ENCODE data around the gene ATP6V1B1. TPM values are rescaled to one million over a fixed set of nuclear protein-coding genes. Genes with fewer than 3 reads are reported as not detected.

The ATP6V1B1 gene
- total RNA-seq, 4 donors from 2014 or later = 7.3 to 110 (median 55.0) TPM

DNA sequence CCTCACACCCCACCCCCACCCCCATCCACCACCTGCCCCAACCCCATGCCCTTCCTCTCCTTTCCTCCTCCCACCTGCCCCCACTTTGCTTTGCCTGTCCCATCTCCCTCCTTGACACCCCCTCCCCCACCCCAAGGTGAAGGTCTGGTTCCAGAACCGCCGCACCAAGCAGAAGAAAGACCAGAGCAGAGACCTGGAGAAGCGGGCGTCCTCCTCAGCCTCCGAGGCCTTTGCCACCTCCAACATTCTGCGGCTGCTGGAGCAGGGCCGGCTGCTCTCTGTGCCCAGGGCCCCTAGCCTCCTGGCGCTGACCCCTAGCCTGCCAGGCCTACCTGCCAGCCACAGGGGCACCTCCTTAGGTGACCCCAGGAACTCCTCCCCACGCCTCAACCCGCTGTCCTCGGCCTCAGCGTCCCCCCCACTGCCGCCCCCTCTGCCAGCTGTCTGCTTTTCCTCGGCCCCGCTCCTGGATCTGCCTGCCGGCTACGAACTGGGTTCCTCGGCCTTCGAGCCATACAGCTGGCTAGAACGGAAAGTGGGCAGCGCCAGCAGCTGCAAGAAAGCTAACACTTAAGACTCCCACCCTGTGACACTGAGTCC, 3.0 kb upstream of the ATP6V1B1 start:
- intact Hi-C loops (cut with DNase I; ENCODE audit: low total_unique reads) = no loop called here
- TF ChIP-seq POLR2A (IDR thresholded peaks at IDR 0.05) = no peak
- TF ChIP-seq, protein P1, sequence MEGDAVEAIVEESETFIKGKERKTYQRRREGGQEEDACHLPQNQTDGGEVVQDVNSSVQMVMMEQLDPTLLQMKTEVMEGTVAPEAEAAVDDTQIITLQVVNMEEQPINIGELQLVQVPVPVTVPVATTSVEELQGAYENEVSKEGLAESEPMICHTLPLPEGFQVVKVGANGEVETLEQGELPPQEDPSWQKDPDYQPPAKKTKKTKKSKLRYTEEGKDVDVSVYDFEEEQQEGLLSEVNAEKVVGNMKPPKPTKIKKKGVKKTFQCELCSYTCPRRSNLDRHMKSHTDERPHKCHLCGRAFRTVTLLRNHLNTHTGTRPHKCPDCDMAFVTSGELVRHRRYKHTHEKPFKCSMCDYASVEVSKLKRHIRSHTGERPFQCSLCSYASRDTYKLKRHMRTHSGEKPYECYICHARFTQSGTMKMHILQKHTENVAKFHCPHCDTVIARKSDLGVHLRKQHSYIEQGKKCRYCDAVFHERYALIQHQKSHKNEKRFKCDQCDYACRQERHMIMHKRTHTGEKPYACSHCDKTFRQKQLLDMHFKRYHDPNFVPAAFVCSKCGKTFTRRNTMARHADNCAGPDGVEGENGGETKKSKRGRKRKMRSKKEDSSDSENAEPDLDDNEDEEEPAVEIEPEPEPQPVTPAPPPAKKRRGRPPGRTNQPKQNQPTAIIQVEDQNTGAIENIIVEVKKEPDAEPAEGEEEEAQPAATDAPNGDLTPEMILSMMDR (IDR thresholded peaks at IDR 0.05) = no peak
- DNase-seq (ENCODE audit: low spot score in 2 of 2) = peak in 1 of 2 donors; percentile 72
- WGBS, 2 donors = 95 to 96% methylated on average over 21 of the region's 21 CpGs
- H3K4me3 ChIP-seq (ENCODE audit: low read depth, poor library complexity, severe bottlenecking) = no peak overlapping the region

DNA sequence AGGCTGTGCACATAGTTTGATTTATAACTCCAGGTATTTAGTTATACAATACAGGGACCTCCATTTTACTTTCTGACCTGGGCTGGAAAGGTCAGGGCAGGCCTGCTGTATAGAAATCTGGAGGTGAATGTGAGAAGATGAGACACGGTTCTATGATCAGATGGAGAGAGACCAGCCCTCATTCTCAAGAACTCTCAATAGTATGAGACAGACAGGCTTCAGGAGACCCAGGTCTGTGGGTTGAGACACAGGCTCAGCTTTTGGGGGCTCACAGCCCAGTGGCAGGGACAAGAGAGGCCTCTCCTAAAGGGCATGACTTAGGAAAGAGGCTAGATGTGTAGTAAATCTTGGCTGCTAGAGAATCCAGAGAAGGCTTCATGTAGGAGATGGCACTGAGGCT, 719 bp upstream of the ATP6V1B1 start:
- no peak overlapping the region for H3K4me3 ChIP-seq (ENCODE audit: low read depth, poor library complexity, severe bottlenecking)
- intact Hi-C loops (cut with DNase I; ENCODE audit: low total_unique reads) = no loop called here
- peak in 1 of 2 donors; percentile 32 for DNase-seq (ENCODE audit: low spot score in 2 of 2)
- TF ChIP-seq, protein P1 (IDR thresholded peaks at IDR 0.05) = no peak
- no peak for TF ChIP-seq POLR2A (IDR thresholded peaks at IDR 0.05)
- 72 to 80% methylated on average over 1 of the region's 1 CpG for WGBS, 2 donors

DNA sequence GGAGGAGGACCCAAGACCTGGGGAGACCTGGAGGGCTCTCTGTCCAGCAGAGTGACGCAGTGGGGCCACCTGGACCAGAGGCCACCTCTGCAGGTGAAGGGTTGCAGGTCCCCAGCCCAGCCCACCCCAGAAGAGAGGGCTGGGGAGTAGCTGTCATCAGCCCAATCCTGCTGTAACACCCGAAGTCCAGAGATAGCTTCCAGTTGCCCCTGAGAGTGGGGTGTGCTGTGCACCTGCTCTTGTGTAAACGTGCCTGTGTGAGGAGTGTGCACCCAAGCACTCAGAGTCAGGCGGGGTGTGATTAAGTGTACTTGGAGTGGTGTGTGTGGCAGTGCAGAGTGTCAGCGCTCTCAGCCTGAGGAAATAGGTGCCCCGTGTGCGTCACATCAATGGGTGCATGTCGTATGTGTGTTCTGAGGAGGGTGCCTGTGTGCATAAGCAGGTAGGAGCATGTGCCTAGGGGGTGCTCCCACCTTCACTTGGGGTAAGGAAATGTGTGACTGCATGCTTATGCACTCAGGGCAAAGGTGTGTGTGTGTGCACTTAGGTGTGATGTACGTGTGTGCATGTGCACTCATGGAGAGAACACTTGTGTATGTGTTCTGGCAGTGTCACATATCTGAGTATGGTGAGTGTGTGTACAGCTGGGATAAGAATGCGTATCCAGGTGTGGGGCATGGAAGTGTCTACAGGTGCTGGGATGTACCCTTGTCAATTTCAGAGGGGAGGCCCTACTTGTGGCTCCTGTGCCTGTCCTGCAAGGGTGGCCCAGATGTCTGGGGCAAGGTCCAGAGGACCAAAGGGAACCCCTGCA, 672 bp downstream of the ATP6V1B1 start:
- DNase-seq (ENCODE audit: low spot score in 2 of 2) = peak in 1 of 2 donors; percentile 43
- H3K4me3 ChIP-seq (ENCODE audit: low read depth, poor library complexity, severe bottlenecking) = no peak overlapping the region
- TF ChIP-seq, protein P1 (IDR thresholded peaks at IDR 0.05) = no peak
- TF ChIP-seq POLR2A (IDR thresholded peaks at IDR 0.05) = no peak
- intact Hi-C loops (cut with DNase I; ENCODE audit: low total_unique reads) = no loop called here
- WGBS, 2 donors = 74 to 79% methylated on average over 9 to 10 of the region's 10 CpGs

DNA sequence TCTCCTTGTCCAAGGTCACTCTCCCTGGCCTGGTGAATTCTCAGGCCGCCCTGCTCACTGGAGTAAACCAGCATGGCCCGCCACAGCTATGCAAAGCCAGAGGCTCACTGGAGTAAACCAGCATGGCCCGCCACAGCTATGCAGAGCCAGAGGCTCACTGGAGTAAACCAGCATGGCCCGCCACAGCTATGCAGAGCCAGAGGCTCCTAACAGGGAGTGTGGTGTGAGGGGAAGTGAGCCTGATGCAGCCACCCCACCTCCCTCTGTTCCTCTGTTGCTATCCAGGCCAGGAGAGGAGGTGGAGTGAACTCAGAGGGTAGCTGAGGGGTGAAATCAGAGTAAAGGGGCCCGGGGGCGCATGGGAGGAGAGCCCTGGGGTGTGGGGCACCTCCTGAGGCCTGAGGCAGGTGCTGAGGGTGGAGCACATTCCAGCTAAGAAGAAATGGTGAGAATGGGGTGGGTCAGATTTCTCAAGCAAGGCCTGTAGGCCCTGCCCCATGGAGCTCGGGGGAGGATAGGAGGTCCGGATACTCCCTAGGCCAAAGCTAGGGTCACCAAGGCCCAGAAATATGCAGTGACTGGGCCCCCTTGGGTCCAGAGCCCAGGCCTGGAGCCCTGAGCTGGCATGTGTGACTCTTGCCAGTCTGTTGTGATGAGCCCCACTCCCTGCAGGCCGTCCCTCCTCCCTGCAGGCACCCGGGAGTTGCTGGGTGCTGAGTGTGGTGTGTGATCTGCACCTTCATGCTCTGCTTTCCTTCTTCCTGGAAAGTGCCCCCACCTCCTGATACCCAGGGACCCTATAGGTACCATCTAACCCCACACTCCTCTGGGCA, 1.5 kb downstream of the ATP6V1B1 start:
- peak in 1 of 2 donors; percentile 69 for DNase-seq (ENCODE audit: low spot score in 2 of 2)

DNA sequence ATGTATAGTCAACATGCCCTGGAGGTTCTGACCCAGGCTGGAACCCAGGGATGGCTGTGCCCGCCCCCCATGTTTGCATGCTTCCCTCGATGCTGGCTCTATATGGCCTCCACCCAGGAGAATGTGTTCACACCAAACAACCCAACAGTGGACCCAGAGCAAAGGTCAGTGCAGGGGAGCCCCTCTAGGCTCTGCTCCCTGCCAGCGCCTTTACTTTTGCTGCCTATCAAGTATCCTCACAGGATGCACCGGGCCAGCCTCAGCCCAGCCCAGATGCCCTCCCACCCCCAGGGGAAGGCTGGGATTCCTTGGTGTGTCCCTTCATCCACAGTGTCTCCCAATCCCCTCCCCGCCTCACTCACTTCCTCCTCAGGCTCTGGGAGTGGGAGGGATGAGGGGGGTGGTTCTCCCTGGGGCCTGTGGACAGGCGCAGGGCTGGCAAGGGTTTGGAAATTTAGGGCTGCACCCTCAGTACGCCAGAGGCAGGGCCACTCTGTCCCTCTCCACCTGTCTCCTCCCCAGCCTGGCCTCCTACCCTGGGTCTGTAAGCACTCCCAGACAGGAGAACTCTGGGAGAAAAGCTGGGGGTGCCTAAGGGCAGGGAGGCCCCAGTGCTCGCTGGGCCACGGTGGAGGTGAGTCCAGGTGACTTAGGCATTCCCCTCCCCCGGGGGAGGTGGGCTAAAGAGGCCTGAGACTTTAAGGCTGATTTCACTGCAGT, 2.3 kb downstream of the ATP6V1B1 start:
- no peak for TF ChIP-seq POLR2A (IDR thresholded peaks at IDR 0.05)
- TF ChIP-seq, protein P1 (IDR thresholded peaks at IDR 0.05) = no peak
- peak in 1 of 2 donors; percentile 85 for DNase-seq (ENCODE audit: low spot score in 2 of 2)
- WGBS, 2 donors = 69% methylated on average over 10 of the region's 10 CpGs
- intact Hi-C loops (cut with DNase I; ENCODE audit: low total_unique reads) = no loop called here
- no peak overlapping the region for H3K4me3 ChIP-seq (ENCODE audit: low read depth, poor library complexity, severe bottlenecking)

More for the DNA sequence above, 1.5 kb downstream of the ATP6V1B1 start:
- 73 to 82% methylated on average over 9 of the region's 10 CpGs for WGBS, 2 donors
- intact Hi-C loops (cut with DNase I; ENCODE audit: low total_unique reads) = no loop called here
- TF ChIP-seq POLR2A (IDR thresholded peaks at IDR 0.05) = no peak
- TF ChIP-seq, protein P1 (IDR thresholded peaks at IDR 0.05) = no peak
- no peak overlapping the region for H3K4me3 ChIP-seq (ENCODE audit: low read depth, poor library complexity, severe bottlenecking)
